Fibroblast of skin of abdomen (primary cell): Measurements from ENCODE around the gene PI4K2B.
"Not testable (repeated sequence)": the region's sequence is repeated elsewhere in the genome, so short reads cannot be mapped to it uniquely, and the experiment has no call there.

Experiments
- DNase-seq: peaks from one replicate; pipeline ENCODE4 v3.0.0-alpha.2; 2013

The PI4K2B gene

GRCh38 chr4:25308306-25308705 is 74.5 kb downstream of the PI4K2B start:
- peak; percentile 5 for DNase-seq

GRCh38 chr4:25308761-25309160 is 74.9 kb downstream of the PI4K2B start:
- peak; percentile 57 for DNase-seq

DNA sequence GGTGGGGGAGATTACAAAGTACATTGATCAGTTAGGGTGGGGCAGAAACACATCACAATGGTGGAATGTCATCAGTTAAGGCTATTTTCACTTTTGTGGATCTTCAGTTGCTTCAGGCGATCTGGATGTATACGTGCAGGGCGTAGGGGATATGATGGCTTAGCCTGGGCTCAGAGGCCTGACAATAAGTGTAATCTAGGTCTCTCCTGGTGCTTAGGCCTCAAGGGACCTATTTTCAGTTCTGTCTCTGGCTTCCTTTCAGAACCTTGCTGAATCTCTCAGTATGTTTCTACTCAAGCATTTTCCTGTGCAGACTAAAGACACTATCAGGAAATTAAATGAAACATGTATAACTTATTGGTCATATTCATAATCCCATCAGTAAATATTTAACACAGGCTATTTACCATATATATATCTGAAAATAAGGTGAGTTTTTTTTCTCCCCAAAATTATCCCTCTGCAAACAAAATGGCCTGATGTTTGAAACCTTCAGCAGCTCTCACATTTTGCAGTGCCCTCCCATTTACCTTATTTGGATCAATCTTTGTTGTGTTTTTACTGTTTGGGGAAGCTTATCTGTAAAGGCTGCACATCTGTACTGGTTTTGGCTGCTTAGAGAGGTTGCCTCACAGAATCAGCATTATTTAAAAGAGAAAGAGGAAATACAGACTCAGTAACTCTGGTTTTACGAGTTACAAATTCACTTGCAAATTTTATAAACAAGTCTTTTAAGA is 76.4 kb downstream of the PI4K2B start:
- no peak for DNase-seq

GRCh38 chr4:25310803-25311166 is 77.0 kb downstream of the PI4K2B start:
- DNase-seq = no peak

DNA sequence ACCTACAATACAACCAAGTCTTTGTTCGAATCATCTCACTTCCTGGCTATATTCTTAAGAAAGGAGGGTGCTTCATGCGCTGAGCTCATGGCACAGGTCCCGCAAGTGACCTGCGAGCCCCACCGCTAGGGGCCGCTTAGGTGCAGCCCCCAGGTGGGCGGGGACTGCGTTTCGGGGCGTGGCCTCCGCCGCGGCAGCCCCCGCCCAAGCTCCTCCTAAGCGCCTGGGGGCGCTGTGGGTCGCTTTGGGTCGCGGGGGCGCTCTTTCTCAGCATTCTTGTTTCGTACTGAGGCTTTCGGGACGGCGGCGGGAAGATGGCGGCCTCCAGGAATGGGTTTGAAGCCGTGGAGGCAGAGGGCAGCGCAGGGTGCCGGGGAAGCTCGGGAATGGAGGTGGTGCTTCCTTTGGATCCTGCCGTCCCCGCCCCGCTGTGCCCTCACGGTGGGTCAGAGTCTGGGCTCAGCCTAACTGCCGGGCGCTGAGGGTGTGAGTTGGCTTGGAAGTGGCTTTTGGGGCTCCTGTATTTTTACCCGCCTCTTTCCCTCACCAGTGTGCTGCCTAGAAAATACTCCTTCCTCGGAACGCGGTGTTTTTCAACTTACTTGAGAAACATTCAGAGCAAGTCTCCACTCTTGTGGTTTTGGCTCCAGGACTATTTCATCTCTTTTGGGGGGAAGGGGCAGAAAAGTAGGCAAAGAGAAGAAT is 78.8 kb downstream of the PI4K2B start, which contains the start of gene ZCCHC4:
Gene ZCCHC4, plus strand, starts transcription at position 279 of the 705 bp plus-strand sequence. Its CDS starts 36 bp downstream, at position 315.
- peak; percentile 88 for DNase-seq

DNA sequence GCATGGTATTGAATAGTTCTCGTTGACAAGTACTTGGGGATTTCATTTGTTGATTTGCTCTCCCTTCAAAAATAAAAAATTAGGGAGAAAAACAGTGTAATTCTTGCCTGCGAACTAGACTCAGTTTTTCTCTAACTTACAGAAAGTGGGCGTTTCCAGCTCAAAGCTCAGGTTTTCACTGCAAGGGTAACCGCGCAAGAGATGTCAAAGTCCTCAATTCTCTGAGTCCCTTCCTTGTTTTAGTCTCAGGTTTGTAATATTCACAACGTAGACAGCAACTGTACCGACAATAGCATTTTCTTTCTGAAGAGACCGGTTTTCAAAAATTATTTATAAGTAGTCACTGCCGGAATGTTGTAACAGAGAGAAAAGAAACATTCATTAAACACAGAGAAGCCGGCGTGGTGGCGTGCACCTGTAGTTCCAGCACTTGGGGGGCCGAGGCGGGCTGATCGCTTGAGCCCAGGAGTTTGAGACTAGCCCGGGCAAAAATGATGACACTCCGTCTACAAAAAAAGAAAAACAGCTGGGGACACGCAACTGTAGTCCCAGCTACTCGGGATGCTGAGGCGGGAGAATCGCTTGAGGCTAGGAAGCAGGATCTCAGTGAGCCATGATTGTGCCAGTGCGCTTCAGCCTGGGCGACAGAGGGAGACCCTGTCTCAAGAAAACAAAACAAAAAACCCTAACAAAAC is 79.5 kb downstream of the PI4K2B start:
- DNase-seq = no peak

GRCh38 chr4:25320336-25320735 is 86.5 kb downstream of the PI4K2B start:
- peak; percentile 50 for DNase-seq

DNA sequence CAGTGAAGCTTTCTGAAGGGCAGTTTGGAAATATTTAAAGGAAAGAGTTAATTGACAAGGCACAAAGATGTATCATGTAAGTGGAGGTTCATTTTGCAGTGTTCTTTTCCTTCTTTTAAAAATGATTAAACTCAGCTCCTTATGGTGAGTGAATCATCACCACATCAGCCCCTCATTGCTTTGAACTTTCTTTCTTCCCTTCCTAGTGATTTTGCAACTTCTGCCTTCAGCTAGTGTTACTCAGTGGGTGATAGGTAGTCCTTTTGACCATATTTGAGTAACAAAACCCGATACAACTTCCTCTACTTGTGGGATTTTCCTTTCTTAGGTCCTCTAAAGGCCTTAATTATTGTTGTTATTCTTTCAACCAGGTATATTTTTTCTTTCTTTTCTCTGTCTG is 86.9 kb downstream of the PI4K2B start:
- DNase-seq = peak; percentile 84

GRCh38 chr4:25321703-25322102 is 87.9 kb downstream of the PI4K2B start:
- no peak for DNase-seq

- not testable (repeated sequence) for DNase-seq
Measured at GRCh38 chr4:25328463-25328862, 94.6 kb downstream of the PI4K2B start.
